Fibroblast of the aortic adventitia (primary cell): ENCODE measurements around the gene KIT. TPM values are rescaled to one million over a fixed set of nuclear protein-coding genes. Genes with fewer than 3 reads are reported as not detected.

Experiments
- DNase-seq: peaks from one replicate; pipeline ENCODE4 v3.0.0-alpha.2; 2010; ENCODE audit warnings: low read depth
- H3K4me3 ChIP-seq: 2 replicates; pipeline ENCODE4 v1.5.1; 2011; ENCODE audit warnings: low read depth, mild to moderate bottlenecking, control low read depth, low read length, moderate library complexity
- CTCF ChIP-seq: IDR thresholded peaks from 2 replicates; pipeline ENCODE4 v1.5.1; 2011; ENCODE audit warnings: mild to moderate bottlenecking, low read length, control low read depth, inconsistent platforms; ENCODE audit not compliant: insufficient read depth
- total RNA-seq: library from RNA; depleted of rRNA; stranded (reverse); fragments of >200 nt; gene quantifications from 2 replicates; pipeline ENCODE4 v1.2.3, GENCODE V29; 2012; ENCODE audit warnings: low replicate concordance

Gene KIT
- total RNA-seq, 1 donor: 2.7 TPM

GRCh38 chr4:54779036-54779435 is 121.3 kb downstream of the KIT start:
- TF ChIP-seq CTCF: no peak
- no peak overlapping the region for H3K4me3 ChIP-seq
- no peak for DNase-seq

- DNase-seq: no peak
- no peak for TF ChIP-seq CTCF
- no peak overlapping the region for H3K4me3 ChIP-seq
Measured at GRCh38 chr4:54779476-54780148, 121.9 kb downstream of the KIT start.

- no peak for DNase-seq
- no peak for TF ChIP-seq CTCF
- no peak overlapping the region for H3K4me3 ChIP-seq
Measured at GRCh38 chr4:54780149-54780495, 122.4 kb downstream of the KIT start.

GRCh38 chr4:54781756-54782155 is 124.0 kb downstream of the KIT start:
- H3K4me3 ChIP-seq: no peak overlapping the region
- DNase-seq: peak; percentile 75
- no peak for TF ChIP-seq CTCF

- no peak for TF ChIP-seq CTCF
- H3K4me3 ChIP-seq: no peak overlapping the region
- no peak for DNase-seq
Measured at GRCh38 chr4:54783402-54784110, 125.8 kb downstream of the KIT start.

- peak; percentile 92 for DNase-seq
- TF ChIP-seq CTCF: no peak
- H3K4me3 ChIP-seq: no peak overlapping the region
Measured at GRCh38 chr4:54784161-54784671, 126.5 kb downstream of the KIT start.
